ENCODE data around the gene CUTA. TPM values are rescaled to one million over a fixed set of nuclear protein-coding genes. Genes with fewer than 3 reads are reported as not detected.

Gene CUTA
- total and polyA plus RNA-seq, 4 donors: 88.7 to 275 (median 128) TPM

DNA sequence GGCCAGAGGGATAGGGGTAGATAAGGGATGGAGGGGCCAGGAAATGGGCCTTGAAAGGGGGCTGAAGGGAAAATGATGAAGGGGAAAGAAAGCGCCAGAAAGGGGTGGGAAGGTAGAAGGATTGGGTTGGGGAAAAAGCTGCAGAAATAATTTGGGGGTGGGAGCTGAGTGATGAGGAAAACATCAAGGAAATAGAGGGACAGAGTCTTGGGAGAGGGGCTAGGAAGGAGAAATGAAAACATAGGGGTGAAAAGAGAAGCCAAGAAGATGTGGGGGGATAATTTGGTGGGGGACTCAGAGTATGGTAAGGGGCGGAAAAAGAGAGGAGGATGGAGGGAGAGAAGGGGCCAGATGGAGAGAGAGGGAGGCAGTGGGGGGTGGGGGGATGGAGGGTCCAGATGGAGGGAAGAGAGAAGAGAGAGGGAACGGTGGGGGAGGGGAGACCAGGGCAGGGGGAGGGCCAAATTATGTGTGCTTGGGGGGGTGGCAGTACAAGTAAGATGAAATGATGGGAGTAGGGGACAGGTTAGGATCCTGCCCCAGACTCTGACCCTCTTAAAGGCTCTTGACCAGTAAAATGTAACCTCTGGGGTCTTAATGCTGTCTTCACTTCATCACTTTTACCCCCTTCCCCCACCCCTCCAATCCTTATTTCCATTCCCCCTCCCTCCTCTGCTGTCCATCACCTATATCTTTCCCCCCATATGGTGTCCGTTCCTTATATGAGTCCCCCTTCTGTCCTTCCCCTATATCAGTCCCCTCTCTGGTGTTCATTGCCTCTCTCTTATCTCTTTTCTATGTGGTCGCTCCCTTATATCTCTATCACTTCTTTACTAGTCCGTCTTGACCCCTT is 2.8 kb upstream of the CUTA start:
- no peaks in the 10 kb centered on the region for H3K27me3 ChIP-seq (ENCODE audit: control insufficient read depth in 3 of 3, insufficient read depth in 3 of 3, low read length in 2 of 3)
- DNase-seq (no peak), ATAC-seq (ENCODE audit: insufficient read depth, low FRiP score) (no peak)
- H3K9ac ChIP-seq (ENCODE audit: insufficient read depth in 1 of 2, low read length in 2 of 2): peak overlapping the region in 1 of 2 donors; percentile 39
- WGBS, 2 donors: 66 to 79% methylated on average over 6 of the region's 6 CpGs
- H3K36me3 ChIP-seq (ENCODE audit: control insufficient read depth in 4 of 4, insufficient read depth in 4 of 4, low read length in 4 of 4): peaks cover 0 to 14% (median 4%) of the 10 kb centered on the region in 4 donors
- no peak overlapping the region for H3K27ac ChIP-seq (ENCODE audit: low read depth in 1 of 2, low read length in 1 of 2)
- no peak overlapping the region for H3K4me3 ChIP-seq
- H3K4me1 ChIP-seq (ENCODE audit: control insufficient read depth in 5 of 5, insufficient read depth in 5 of 5, low read length in 5 of 5): peaks cover 9 to 47% (median 24%) of the 10 kb centered on the region in 5 donors
- H3K9me3 ChIP-seq (ENCODE audit: control insufficient read depth in 4 of 4, insufficient read depth in 3 of 4, low read length in 3 of 4): no peaks in the 10 kb centered on the region
- TF ChIP-seq, protein P1, sequence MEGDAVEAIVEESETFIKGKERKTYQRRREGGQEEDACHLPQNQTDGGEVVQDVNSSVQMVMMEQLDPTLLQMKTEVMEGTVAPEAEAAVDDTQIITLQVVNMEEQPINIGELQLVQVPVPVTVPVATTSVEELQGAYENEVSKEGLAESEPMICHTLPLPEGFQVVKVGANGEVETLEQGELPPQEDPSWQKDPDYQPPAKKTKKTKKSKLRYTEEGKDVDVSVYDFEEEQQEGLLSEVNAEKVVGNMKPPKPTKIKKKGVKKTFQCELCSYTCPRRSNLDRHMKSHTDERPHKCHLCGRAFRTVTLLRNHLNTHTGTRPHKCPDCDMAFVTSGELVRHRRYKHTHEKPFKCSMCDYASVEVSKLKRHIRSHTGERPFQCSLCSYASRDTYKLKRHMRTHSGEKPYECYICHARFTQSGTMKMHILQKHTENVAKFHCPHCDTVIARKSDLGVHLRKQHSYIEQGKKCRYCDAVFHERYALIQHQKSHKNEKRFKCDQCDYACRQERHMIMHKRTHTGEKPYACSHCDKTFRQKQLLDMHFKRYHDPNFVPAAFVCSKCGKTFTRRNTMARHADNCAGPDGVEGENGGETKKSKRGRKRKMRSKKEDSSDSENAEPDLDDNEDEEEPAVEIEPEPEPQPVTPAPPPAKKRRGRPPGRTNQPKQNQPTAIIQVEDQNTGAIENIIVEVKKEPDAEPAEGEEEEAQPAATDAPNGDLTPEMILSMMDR (IDR thresholded peaks at IDR 0.05; ENCODE audit: control extremely low read depth, extremely low read depth): no peak

DNA sequence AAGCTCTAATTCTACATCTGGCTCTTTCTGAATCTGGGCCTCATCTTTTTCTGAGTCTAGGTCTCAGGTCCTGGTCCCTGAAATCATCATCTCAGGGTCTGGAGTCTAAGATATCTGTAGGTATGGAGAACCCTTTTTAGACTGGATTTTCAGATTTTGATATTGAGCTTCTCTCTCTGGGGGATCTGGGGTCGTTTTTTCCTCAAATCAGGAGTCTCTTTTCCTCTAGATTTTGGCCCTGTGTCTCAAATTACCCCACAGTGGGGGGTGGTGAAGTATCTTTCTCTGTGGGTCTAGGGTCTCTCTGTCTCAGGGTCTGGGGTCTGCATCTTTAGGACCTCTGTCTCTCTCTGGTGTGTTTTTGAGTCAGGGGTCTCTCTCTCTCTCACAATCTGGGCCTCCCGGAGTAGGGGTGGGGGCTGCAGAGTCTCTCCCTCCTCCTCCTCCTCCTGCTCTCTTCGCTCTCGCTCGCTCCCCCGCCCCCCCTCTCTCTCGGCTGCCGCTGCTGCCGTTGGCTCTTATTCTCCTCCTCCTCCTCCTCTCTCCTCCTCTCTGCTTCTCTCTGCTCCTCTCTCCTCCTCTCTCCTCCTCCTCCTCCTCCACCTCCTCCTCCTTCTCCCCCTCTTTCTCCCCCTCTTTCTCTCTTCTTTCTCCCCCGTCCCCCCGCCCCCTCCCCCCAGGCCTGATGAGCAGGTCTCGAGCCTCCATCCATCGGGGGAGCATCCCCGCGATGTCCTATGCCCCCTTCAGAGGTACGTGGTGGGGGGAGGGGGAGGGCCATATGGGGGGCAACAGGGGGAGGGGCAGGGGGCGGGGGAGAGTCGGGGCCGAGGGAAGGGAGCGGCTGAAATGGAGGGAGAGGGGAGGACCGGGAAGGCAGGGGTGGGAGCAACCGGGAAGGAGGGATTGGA is 1.9 kb upstream of the CUTA start, which contains the start of gene SYNGAP1:
TSS of gene SYNGAP1 (plus strand) at position 486 of the 911 bp plus-strand sequence. CDS start at position 686, 200 bp downstream.
- Histone ChIP-seq H3K27me3 (ENCODE audit: control insufficient read depth in 3 of 3, insufficient read depth in 3 of 3, low read length in 2 of 3) (no peaks in the 10 kb centered on the region), H3K4me3 (no peak within 1 kb of the TSS), H3K9me3 (ENCODE audit: control insufficient read depth in 4 of 4, insufficient read depth in 3 of 4, low read length in 3 of 4) (no peaks in the 10 kb centered on the region), H3K36me3 (ENCODE audit: control insufficient read depth in 4 of 4, insufficient read depth in 4 of 4, low read length in 4 of 4) (peaks cover 0 to 19% (median 11%) of the 10 kb centered on the region in 4 donors), H3K9ac (ENCODE audit: insufficient read depth in 1 of 2, low read length in 2 of 2) (peak within 1 kb of the TSS in 1 of 2 donors; percentile 46), H3K27ac (ENCODE audit: low read depth in 1 of 2, low read length in 1 of 2) (peak within 1 kb of the TSS in 1 of 2 donors; percentile 93), H3K4me1 (ENCODE audit: control insufficient read depth in 5 of 5, insufficient read depth in 5 of 5, low read length in 5 of 5) (peaks cover 7 to 46% (median 20%) of the 10 kb centered on the region in 5 donors)
- DNase-seq (peak; percentile 79 to 92 (median 81)), ATAC-seq (ENCODE audit: insufficient read depth, low FRiP score) (no peak)
- TF ChIP-seq, protein P1 (IDR thresholded peaks at IDR 0.05; ENCODE audit: control extremely low read depth, extremely low read depth): no peak
- WGBS, 2 donors: 6 to 7% methylated on average over 18 to 21 of the region's 22 CpGs

DNA sequence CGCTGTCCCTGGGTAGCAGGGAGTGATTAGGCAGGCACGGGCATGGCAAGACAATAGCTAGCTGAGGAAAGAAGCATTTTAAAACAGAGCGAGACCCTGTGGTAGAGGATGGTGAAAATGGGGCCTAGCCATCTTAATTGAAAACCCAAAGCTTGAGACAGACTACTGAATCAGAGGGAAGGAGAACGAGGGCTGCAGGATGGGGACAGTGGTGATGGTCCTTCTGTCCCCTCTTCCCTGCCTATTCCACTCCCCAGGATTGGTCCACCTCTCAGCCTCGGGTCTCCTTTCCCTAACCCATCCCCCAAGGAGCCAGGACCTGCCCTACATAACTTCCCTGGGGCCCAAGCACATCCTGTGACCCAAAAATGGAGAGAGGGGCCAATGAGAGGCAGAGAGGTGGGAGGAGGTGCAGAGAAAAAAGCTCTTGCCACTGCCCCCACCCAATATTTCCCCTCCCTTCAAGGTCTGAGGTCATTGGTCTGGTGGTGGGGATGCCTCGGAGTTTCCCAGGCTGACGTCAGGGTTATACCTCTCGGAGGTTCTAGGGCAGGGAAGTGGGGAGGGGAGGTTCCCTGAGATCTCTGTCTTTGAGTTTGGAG is 884 bp upstream of the CUTA start:
- ATAC-seq (ENCODE audit: insufficient read depth, low FRiP score) (no peak), DNase-seq (no peak)
- TF ChIP-seq, protein P1 (IDR thresholded peaks at IDR 0.05; ENCODE audit: control extremely low read depth, extremely low read depth): no peak
- Histone ChIP-seq H3K27ac (ENCODE audit: low read depth in 1 of 2, low read length in 1 of 2) (peak overlapping the region; percentile 87 to 93), H3K36me3 (ENCODE audit: control insufficient read depth in 4 of 4, insufficient read depth in 4 of 4, low read length in 4 of 4) (peaks cover 4 to 25% (median 14%) of the 10 kb centered on the region in 4 donors), H3K27me3 (ENCODE audit: control insufficient read depth in 3 of 3, insufficient read depth in 3 of 3, low read length in 2 of 3) (no peaks in the 10 kb centered on the region), H3K9ac (ENCODE audit: insufficient read depth in 1 of 2, low read length in 2 of 2) (peak overlapping the region; percentile 57 to 84), H3K9me3 (ENCODE audit: control insufficient read depth in 4 of 4, insufficient read depth in 3 of 4, low read length in 3 of 4) (no peaks in the 10 kb centered on the region), H3K4me3 (no peak overlapping the region), H3K4me1 (ENCODE audit: control insufficient read depth in 5 of 5, insufficient read depth in 5 of 5, low read length in 5 of 5) (peaks cover 0 to 40% (median 15%) of the 10 kb centered on the region in 5 donors)
- WGBS, 2 donors: 41 to 47% methylated on average over 8 of the region's 8 CpGs

Measured in lung (tissue), 12 donors.